ENCODE results near the gene ZFP36.

GRCh38 chr19:39412100-39412866 is 5.6 kb downstream of the ZFP36 start, which contains the start of gene PLEKHG2:
- TF ChIP-seq GATA3 (IDR thresholded peaks at IDR 0.05; ENCODE audit: low read depth, low read length): no peak
- no peak for TF ChIP-seq GATA2 (IDR thresholded peaks at IDR 0.05; ENCODE audit: low read depth, low read length)

All from SH-SY5Y (cell line).